Testis (tissue), 2 donors: ENCODE measurements around the gene MRPS26.

ENCODE experiments used
- POLR2A ChIP-seq: fragments of 450-650 bp; IDR thresholded peaks from one replicate; pipeline ENCODE4 v1.6.1; 2017; ENCODE audit warnings: antibody characterized with exemption, mild to moderate bottlenecking, moderate library complexity
- TF ChIP-seq, protein P1 (sequence below), 3 experiments: fragments of 450-650 bp in 2 of 3; fragments of 200-600 bp in 1 of 3; sonication (generic) in 1 of 3; IDR thresholded peaks; one replicate each; pipeline ENCODE4 v1.5.1; 2016 to 2019; ENCODE audit warnings: antibody characterized with exemption in 3 of 3, mild to moderate bottlenecking in 2 of 3, moderate library complexity in 1 of 3

DNA sequence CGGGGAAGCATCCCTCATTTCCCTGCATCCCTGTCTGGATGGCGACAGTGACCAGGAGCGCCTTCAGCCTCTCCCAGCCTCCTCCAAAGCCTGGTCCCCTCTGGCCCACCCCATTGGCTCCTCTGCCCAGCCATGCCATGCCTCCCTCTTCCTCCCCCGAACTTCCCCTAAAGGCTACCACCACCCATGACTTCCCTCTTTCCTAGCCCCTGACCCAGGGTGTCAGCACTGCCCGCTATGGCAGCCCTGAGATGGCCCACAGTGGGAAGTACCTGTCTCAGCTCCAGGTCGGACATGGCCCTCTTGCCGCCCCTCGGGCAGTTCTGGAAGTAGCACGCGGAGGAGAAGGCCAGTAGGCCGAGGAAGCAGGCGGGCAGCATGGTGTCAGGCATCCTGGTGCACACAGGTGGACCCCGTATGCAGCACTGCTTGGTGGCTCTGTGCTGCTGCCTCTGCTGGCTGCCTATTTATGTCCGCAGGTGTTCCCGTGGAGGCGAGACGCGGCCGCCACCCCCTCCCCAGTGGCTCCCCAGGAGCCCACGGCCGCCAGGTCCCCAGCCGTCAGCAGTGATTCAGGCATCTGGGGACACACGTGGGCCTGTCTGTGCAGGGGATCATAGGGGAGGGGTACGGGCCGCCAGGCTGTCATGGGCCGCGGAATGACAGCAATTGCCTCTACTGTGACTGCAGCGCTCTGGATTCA is 38.6 kb downstream of the MRPS26 start, which contains the start of gene AVP:
- TF ChIP-seq, protein P1, sequence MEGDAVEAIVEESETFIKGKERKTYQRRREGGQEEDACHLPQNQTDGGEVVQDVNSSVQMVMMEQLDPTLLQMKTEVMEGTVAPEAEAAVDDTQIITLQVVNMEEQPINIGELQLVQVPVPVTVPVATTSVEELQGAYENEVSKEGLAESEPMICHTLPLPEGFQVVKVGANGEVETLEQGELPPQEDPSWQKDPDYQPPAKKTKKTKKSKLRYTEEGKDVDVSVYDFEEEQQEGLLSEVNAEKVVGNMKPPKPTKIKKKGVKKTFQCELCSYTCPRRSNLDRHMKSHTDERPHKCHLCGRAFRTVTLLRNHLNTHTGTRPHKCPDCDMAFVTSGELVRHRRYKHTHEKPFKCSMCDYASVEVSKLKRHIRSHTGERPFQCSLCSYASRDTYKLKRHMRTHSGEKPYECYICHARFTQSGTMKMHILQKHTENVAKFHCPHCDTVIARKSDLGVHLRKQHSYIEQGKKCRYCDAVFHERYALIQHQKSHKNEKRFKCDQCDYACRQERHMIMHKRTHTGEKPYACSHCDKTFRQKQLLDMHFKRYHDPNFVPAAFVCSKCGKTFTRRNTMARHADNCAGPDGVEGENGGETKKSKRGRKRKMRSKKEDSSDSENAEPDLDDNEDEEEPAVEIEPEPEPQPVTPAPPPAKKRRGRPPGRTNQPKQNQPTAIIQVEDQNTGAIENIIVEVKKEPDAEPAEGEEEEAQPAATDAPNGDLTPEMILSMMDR (IDR thresholded peaks at IDR 0.05), result no peak
- TF ChIP-seq POLR2A, result no peak
